ENCODE results near the gene ZNRF2.

The ZNRF2 gene

DNA sequence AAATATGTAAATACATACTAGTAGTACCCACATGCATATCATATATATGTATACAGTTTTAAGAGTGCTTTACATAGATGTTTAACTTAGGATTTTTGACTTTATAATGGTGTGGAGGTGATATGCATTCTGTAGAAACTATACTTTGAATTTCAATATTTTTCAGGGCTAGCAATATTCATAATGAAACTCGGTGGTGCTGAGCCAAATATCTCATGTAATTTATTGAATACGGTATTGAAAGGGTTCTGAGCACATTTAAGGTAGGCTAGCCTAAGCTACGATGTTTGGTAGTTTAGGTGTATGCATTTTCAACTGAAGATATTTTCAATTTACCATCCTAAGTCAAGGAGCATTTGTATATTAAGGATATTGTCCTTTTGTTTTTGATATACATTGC is 36.0 kb downstream of the ZNRF2 start:
- no peak for DNase-seq (ENCODE audit: low read depth in 2 of 2, low spot score in 1 of 2)

DNA sequence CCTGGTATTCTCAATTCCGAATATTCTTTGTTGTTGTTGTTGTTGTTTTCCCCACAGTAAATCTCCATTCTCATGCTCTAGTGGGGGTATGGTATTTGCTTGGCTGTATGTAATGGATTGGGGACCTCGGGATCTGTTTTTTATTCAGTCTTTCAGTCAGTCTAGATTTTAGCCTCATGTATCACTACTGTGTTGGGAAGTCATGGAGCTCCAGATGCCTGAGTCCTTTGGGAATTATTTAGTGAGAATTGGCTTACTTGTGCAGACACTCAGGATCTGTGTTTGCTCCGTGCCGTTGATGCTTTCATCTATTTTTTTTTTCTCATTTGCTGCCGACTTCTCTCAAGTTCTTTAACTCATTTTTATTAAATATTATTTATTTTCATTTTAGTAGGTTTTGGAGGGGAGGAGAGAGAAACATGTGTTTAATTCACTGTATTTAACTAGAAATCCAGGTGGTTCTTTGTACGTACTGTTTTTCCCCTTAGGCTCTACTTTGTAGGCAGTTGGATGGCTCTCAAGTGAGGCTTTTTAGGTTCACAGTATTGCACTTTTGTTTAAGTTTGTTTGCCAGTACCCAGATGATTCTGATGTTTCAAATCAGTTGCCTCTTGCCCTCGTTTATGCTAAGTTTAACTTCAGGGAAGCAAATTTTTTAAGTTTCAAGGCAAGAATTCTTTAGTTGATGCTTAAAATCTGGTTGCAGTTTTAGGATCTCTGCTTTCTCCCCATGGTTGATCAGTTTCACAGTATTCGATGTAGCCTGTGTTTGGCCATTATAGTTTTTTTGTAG is 36.9 kb downstream of the ZNRF2 start:
- no peak for DNase-seq (ENCODE audit: low read depth in 2 of 2, low spot score in 1 of 2)

DNA sequence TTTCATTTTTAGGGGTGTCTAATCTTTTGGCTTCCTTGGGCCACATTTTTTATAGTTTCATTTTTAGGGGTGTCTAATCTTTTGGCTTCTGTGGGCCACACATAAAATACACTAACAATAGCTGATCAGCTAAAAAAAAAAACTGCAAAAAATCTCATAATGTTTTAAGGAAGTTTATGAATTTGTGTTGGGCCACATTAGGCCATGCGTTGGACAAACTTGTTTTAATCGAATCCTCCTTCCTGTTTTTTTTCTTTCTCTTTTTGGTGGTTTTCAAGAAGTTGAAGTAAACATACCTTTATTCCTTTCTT is 37.4 kb downstream of the ZNRF2 start:
- DNase-seq (ENCODE audit: low read depth in 2 of 2, low spot score in 1 of 2): no peak

DNA sequence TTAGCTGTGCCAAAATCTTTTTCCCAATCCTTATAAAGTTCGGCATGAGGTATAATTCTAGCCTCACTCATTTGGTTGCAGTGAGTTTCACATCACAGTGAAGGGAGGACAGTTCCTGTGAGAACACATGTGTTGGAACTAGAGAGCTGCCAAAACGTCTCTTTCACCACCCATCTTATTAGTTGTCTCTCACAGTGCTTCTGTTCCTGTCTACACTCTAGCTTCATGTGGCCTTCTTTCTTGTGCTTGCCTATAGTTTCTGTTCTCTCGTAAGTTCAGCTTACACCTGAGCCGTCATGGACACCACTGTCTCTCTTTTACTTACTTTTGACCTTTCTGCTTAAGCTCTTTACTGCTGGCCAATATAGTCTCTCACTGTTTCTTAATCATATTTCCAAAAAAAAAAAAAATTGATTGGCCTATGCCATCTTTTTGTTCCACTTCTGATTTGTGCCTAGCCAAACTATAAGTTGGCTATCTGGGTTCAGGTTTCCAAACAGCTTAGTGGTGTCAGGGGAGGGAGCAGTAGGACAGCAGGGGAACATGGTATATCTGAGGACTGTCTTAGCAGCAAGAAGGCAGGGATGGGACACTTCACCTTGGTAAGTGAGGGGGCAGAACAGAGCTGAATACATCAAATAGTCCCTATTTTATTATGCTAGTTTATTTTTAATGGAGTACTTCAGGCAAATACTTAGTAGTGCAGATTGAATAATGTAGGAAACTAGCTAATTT is 38.0 kb downstream of the ZNRF2 start:
- no peak for DNase-seq (ENCODE audit: low read depth in 2 of 2, low spot score in 1 of 2)

DNA sequence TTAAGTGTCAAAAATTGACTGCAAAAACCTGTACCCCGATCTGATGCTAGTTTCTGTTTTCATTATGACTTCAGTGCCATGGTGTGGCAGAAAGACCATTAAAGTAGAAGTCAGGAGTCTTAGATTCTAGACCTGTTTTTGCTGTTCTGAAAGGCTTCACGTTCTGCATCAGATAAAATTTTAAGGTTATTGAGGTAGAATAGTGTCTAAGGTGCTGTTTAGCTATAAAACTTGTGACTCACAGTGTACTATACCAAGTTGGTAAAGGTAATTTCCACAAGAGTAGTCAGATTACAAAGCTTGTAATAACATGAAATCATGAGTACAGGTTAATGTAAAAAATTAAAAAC is 38.6 kb downstream of the ZNRF2 start:
- no peak for DNase-seq (ENCODE audit: low read depth in 2 of 2, low spot score in 1 of 2)

DNA sequence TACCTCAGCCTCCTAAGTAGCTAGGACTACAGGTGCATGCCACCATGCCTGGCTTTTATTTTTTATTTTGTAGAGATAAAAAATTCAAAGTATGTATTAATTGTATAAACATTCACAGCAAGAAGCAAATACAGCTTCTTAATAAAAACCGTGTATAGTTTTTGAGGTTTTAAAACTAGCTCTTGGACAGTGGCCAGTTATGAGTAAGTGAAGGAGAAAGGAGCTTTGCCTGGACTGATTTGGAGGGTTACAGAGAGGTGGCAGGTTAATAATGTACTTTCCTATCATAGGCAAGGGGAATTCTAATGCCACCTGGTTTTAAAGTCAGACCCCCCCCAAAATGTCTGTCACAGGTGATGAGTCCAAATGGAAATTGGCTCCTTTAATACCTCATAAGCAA is 43.4 kb downstream of the ZNRF2 start:
- no peak for DNase-seq (ENCODE audit: low read depth in 2 of 2, low spot score in 1 of 2)

DNA sequence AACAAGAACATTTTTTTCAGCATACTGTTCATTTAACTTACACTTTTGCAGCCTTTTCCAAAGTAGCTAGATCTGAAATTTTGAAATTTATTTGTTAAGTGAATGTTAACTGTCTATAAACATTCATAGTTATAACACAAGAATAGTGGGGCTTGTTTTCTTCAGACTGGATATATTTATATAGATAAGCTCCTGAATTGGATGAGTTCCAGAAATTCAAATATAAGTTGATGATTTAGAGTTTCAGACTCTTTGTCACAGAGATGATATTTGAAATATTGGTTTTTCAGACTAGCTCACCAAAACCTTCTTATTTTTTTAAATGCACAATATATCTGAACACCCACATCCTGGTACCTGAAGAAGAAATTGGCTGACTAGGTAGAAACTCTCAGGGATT is 44.0 kb downstream of the ZNRF2 start:
- DNase-seq (ENCODE audit: low read depth in 2 of 2, low spot score in 1 of 2): no peak

DNA sequence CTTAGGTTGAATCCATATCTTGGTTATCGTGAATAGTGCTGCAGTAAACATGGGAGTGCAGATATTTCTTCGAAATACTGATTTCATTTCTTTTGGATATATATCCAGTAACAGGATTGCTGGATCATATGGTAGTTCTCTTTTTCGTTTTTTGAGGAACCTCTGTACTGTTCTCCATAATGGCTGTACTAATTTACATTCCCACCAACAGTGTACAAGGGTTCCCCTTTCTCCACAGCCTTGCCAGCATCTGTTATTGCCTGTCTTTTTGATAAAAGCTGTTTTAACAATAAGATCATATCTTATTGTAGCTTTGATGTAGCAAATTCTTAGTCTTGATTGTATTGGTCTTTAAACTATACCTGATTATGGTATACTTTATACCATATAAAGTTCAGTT is 45.3 kb downstream of the ZNRF2 start:
- DNase-seq (ENCODE audit: low read depth in 2 of 2, low spot score in 1 of 2): no peak

DNA sequence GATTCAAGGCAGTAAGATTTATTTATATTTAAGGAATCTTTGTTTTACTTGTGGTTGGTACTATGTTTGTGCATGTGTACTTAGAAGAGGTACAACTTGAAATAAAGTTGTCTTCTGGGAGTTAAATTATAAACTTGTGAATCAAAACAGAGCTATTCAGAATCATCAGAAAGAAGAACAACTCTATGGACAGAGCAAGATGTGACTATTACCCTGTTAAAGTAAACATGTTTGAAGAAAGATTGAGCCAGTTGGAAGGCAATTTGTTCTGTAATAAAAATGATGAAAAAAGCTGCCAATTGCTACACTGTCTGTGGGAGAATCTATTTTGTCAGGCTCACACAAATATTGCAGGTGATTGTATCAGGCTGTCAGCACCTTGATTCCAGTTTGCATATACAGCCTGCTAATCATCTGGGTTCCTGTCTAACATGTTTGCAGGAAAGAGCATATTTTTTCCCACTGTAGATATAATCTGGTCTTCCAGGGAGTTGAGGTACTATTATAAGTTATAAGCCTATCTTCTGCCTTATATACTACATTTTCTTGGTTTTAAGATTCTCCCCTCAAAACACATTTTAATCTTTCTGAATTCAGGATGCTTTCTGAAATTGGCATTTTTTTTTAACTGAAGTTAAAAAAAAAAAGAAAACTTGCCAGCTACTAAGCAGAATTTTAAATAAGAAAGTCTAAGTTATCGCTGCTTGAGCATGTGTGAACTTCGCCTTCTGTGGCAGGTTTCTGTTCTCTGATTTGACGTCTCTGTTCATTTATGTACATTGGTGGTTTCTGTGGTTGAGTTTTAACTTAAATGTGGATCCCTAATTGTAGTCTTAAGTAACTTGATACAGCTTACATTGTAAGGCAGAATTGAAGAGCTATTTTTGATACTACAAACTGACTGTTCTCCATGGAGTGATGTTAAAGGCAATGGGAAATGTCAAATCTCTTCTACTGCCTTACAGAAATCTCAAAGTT is 46.0 kb downstream of the ZNRF2 start:
- no peak for DNase-seq (ENCODE audit: low read depth in 2 of 2, low spot score in 1 of 2)

DNA sequence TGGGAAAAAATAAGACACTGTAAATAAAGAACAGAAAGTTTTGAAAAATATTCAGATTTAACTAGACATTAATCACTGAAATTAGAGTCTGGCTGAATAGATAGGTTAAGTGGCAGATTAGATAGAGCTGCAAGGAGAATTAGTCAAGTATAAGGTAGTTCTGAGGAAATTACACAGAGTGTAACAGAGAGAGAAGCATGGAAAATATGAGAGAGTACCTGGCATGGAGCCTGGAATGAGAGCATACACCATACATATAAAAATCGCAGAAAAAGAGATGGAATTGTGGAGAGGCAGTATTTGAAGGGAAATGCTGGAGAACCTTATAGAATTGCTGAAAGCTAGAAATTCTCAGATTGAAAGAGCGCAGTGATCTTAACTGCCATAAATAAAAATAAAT is 46.9 kb downstream of the ZNRF2 start:
- no peak for DNase-seq (ENCODE audit: low read depth in 2 of 2, low spot score in 1 of 2)

DNA sequence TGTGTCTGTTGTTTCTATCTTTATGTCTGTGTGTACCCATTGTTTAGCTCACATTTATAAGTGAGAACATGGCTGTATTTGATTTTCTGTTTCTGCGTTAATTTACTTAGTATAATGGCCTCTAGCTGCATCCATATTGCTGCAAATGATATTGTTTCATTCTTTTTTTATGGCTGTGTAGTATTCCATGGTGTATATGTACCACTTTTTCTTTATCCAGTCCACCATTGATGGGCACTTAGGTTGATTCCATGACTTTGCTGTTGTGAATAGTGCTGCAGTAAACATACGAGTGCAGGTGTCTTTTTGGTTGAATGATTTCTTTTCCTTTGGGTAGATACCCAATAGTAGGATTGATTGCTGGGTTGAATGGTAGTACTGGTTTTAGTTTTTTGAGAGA is 48.2 kb downstream of the ZNRF2 start:
- no peak for DNase-seq (ENCODE audit: low read depth in 2 of 2, low spot score in 1 of 2)

DNA sequence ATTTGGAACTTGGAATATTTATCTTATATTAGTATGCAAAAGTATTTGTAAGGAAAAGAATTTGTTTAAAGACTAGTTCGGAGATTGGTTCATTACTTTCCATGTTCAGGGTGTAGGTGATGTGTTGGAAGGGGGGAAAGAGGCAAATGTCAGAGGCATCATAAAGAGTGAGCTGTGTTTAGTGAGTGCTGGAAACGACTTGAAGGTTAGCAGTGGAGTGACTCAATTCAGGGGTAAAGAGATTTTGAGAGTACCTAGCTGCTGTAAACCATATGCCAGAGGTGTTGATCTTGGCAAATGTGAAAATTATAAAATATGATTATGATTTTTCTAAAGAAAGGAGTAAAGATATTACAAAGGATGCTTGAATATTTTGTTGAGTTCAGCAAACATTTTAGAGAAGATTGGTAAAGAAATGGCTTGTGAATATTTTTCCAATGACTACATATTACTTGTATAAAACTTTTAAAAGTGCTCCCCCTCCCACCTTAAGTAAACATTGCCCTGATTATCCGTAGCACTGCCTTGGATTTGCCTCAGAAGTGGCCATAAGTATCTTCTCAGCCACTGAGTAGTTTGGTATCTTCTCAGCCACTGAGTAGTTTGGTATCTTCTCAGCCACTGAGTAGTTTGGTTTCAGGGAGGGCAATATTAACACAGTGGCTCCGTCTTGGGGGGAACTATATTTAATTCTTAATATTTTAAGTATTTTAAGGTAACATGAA is 51.5 kb downstream of the ZNRF2 start:
- DNase-seq (ENCODE audit: low read depth in 2 of 2, low spot score in 1 of 2): no peak

DNA sequence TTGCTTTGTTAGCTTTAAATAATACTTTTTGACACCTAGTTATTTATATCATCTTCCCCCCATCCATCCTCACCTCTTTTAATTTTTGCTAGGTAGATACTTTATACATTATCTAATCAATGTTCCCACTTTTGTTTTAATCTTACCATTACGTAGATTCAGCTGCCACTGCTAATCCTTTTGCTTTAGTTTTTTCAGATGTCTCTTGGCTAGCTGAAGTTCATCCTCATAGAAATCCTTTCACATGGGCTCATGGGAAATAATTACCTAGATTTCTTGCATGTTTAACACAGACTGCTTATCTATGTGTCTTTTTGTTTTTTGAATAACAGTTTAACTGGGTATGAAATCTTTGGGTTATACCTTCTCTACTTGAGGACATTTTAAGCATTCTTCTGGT is 60.1 kb downstream of the ZNRF2 start:
- DNase-seq (ENCODE audit: low read depth in 2 of 2, low spot score in 1 of 2): no peak

DNA sequence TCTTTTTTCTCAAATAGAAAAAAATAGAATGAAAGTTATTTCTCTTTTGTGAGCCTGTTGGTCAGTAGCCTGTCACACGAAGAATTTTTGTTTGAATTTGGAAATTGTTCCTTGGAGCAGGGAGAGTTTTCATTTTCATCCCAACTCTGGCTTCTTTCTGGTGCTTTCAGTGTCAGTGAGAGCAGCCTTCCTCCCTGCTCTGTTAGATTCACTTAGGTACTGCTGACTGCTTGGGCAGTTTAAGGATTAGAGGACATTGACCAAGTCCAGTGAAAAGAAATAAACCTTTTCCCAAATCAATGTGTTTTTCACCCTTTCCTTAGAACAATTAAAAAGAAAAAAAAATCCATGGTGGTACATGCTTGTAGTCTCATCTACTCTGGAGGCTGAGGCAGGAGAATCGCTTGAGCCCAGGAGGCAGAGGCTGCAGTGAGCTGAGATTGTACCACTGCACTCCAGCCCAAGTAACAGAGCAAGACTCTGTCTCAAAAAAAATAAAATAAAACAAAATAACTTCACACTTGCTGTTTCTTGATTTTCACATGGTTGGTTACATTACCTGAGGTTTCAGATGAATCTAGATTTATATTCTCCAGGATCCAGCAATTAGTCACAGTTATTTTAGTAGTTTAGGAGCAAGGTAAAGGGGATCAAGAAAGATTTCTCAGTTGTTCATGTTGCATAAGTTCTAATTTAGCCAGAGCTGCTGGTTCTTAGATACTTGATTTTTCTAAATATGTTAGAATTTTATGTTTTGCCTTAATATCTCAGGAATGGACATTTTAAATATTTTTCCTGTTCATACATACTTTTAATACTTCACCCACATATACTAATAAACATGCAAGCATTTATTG is 63.1 kb downstream of the ZNRF2 start:
- no peak for DNase-seq (ENCODE audit: low read depth in 2 of 2, low spot score in 1 of 2)

DNA sequence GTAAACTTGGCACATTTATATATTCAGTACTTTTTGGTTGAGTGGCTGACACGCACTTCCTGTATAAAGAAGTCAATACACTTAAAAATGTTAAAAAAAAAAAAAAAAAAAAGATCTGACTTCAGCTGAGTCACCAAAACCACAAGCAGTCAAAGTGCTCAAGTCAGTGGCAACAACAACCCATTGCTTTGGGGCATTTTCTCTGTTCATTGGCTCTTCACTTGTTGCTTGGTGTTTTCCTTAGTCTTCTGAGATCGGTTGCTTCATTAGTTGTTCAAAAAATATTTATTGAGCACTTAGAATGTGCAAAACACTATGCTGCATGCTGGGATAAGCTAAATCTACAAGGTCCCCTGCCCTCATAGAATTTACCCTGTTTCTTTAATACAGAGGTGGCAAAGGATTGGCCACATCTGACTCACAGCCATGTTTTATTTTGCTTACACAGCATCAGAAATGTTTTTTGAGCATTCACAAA is 63.7 kb downstream of the ZNRF2 start:
- DNase-seq (ENCODE audit: low read depth in 2 of 2, low spot score in 1 of 2): peak in 1 of 2 donors; percentile 14

DNA sequence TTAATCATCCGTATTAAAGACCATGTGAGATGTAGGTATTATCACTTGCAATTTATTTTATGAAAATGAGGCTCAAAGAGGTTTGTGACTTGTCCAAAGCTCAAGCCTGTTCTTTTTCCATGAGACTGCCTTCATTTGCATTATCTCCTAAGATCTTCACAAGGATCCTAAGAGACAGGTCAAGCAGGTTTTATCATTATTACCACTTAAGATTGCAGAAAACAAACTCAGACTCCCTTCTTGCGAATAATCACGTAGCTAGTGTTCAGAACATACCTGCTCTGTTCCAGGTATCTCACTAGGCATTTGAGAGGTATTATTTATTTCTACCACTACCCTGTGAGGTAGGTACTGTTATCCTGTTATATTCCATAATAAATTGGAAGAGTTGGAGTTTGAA is 64.8 kb downstream of the ZNRF2 start:
- DNase-seq (ENCODE audit: low read depth in 2 of 2, low spot score in 1 of 2): no peak

DNA sequence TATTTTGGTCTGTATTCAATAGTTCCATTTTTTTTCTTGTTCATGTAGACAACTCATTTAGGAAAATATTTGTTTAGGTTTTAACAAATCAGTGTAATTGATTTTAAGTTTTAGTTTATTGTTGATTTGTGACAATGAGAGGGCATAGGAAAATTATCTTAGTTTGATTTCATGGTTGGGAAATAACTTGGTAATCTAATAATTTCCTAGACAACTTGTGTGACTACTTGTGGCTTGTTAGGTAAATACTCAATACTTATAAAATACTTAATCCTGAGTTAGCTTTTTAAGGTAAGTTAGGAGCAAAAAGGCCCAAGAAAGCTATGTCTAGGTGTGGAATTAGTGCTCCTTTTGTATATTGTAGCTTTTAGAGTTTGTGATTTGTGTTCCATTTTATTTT is 65.4 kb downstream of the ZNRF2 start:
- no peak for DNase-seq (ENCODE audit: low read depth in 2 of 2, low spot score in 1 of 2)

DNA sequence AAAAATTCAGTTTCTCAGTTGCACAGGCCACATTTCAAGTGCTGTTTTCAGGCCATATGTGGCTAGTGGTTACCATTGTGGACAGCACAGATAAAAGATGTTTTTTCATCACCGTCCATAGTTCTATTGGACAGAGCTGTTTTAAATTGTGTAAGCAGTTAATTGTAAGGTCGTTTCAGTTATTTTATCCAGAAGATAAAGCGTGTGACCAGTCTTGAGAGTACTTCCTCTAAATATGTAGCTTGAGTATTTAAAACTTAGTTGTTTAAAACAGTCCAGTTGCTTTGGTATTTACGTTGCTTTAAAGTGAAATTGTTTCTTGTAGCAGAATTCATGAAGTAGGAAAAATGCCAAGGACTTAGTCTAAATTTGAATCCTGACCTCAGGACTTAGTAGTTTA is 66.9 kb downstream of the ZNRF2 start:
- DNase-seq (ENCODE audit: low read depth in 2 of 2, low spot score in 1 of 2): no peak

DNA sequence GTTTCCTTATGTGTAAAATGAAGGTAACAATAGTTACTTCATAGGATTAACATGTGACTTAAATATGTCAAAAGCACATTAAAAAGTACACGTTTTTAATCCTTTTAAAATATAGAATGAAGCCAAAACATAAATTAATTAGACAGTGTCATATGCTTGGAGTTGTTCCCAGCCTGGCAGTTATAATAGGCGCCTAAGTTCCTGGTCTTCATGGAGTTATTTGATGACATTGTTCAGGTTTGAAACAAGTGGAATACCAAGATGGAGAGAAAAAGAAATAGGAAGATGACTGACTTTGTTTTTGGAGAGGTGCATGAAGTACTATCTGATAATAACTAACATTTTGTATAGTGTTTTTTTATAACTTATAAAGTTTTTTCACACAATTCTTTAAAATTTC is 67.3 kb downstream of the ZNRF2 start:
- DNase-seq (ENCODE audit: low read depth in 2 of 2, low spot score in 1 of 2): no peak

DNA sequence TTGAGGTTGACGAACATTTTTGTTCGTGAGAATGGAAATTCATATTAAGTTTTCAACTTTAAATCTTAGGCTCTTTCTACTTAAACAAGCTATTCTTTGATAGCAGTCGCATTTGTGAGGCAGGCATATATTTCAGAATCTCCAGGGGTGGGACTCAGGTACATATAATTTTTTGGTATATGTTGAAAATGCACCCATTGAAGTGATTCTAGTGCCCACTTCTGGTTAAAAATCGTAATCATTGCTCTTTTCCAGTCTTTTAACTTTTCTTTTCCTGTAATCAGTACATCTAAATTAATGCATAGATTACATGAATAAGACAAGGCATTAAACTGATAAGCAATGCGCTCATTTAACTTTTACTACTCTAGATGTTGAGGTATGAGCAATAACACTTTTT is 67.8 kb downstream of the ZNRF2 start:
- no peak for DNase-seq (ENCODE audit: low read depth in 2 of 2, low spot score in 1 of 2)

All from stimulated activated CD8-positive, alpha-beta memory T cell treated with anti-CD3 and anti-CD28 coated beads, Interleukin-4, amount 100 ng/mL, for 4 hours (primary cell).